ENCODE measurements around the gene PHLDA1.
"Not testable (repeated sequence)": the region's sequence is repeated elsewhere in the genome, so short reads cannot be mapped to it uniquely, and the experiment has no call there.

Gene PHLDA1

DNA sequence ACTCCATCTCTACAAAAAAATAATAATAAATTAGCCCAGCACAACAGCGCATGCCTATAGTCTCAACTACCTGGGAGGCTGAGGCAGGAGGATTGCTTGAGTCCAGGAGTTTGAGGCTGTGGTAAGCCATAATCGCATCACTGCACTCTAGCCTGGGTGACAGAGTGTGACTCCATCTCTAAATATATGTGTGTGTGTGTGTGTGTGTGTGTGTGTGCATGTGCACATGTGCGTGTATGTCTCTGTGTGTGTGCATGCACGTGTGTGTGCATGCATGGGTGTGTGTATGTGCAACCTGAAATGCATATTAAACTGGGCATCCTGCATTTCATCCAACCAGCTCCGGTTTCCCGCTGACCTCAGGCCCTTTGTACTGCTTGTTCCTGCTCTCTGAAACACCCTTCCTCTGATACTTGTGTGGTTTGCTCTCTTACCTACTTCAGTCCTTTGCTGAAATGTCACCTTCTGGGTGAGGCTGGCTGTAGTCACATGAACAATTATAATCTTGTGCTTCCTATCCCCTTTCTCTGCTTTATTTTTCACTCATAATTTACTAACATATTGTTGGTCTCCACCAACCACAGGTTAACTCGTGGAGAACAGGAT, 46.9 kb downstream of the PHLDA1 start:
- DNase-seq = no peak

DNA sequence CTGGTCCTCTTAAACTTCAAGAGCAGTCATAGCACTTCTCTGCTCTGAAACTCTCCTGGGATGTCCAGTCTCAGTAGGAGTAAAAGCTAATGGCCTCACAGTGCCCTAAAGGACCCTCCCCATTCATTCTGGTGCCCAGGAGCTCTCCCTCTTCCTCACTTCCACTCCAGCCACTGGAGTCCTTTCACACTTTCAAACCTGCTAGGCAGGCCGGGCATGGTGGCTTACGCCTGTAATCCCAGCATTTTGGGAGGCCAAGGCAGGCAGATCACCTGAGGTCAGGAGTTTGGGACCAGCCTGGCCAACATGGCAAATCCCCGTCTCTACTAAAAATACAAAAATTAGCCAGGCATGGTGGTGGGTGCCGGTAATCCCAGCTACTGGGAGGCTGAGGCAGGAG, 47.7 kb downstream of the PHLDA1 start:
- DNase-seq = not testable (repeated sequence)

DNA sequence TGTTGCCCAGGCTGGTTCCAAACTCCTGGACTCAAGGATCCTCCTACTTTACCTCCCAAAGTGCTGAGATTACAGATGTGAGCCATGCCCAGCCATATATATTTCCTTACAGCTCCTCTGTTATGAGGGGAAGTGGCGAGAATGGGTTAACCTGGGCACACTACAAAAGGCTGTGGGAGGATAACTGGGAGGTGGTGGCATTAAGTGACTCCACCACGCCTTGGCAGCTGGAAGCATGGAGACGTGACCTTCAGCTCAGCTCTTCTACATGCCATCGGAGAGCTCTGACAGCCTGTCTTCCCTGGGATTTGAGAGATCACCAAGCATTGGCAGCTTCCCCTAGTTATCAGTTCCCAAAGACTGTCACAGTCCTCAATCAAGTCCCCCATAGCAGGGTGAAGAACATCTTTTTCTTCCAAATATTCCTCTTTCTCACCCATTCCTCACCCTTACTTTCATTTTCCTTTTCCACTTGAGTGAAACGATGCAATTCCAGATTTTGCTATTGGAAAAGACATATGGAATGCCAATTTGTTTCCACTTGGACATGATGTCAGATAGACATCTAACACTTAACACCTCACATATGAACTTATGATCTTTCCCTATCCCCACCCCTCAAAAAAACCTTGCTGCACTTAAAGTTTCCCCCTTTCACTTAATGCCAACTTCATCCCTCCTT, 48.5 kb downstream of the PHLDA1 start:
- no peak for DNase-seq

DNA sequence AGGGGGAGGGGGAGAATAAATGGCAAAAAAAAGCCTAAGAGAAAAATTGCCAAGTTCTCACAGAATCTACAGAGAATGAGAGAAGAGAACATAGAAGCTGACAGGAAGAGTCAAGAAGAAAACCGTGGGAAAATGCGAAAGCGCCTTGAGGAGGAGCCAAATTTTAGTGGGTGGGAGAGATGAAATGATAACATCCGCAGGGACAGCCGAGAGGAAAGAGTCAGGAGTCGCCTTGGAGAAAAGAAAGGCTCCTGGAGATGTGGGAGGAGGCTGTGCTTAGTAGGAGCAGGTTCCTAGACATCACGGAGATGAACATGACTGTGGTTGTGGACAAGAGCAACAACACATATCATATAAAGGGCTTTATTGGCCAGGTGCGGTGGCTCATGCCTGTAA, 49.4 kb downstream of the PHLDA1 start:
- DNase-seq = no peak

DNA sequence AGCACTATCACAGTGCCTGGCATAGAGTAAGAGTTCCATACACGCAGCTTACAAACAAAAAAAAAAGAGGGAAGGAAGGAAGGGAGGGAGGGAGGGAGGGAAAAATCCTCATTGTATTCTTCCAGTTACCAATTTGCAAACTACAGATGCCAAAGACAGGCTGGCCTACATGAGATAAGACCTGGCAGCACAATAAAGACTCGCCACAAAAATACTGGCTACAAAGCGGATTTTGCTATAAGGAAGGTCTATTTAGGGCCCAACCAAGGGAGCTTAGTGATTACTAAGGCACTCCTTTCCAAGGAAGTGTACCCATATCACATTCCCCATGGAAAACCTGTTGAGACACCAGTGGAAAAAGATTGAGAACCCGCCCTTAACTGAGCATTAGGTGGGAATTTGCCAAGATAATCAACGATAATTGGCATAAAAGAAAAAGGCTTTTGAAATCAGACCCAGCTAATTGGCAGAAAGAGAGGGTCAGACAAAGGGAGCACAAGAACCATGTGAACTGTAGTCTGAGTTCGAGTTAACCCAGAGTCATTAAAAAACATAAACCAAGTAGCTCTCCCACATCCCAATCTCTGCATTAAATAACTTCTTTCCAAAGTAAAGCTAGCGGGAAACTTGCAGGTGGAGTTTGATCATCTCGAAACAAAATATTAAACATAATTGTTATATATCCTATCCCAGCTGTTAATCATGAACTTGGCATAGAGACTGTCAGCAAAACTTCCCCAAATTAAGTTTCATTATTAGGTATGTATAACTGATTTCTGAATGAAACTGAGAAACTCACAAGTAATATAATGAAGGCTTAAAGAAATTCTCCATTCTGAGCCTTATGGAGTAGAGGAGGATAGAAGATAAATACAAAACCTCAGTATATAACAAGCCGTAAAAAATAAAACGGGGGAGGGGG, 50.1 kb downstream of the PHLDA1 start:
- no peak for DNase-seq

DNA sequence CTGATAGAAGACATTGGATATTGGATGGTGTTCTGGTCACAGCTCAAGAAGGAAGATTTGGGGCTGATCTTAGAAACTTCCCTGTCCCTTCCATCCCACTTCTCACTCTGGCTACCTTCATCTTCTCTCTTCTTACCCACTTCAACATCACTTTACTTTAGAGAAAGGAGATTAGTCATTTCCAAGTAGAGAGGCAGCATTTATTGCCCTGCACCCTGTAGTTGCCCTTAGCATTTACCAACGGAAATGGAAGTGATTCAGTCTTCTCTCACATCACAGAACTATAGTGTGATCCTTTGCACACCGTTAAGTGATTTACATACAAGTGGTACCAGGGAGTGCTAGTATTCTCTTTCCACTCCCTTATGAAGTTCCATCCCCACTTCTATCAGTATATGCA, 52.4 kb downstream of the PHLDA1 start:
- no peak for DNase-seq

DNA sequence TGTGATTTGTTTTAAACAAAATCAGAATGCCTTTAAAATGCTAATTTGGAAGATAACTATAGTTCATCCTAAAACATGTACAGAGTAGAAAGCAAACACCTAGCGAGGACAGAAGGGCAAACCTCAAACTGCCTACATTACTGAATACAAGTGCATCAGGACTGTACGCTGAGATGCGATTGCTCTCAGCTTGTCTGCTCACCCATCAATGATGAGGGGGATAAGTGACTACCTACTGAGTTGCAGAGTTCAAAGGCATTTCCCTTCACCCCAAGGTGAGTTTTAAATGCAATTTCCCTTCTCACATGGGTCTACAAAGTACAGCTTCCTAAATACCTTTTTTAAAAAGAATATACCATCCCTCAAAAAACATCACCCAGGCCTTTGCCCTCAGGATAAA, 52.9 kb downstream of the PHLDA1 start:
- peak; percentile 18 for DNase-seq

DNA sequence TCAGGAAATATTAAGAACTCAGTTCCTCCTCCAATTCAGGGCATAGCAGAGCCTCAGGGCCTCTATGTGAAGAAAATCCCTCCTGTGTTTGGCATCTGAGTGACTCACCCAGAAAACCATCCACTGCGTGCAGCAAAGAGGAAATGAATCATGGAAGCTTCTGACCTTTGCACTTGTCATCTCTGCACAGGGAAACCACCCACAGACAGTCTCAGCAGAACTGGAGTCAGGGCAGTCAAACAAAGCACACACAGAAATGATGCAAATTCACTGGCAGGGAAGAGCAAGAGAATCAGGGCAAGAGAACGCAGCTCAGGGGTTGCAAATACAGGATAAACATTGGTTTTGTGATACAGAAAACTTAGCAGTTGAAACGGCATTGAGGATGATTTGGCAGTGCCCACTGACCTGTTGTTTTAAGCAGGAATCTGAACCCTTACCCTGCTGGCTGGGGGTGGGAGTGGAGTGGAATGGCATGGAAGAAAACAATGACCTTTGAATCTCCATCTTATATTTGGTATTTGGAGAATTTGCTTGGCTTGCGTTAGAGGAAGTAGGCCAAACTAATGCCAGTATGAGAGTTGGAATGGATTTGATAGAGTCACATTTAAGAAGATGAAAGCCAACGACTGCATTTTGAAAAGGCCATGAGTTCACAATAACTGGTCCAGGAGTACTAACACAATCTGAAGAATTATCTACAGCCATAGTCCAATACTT, 53.5 kb downstream of the PHLDA1 start:
- DNase-seq = peak; percentile 62

DNA sequence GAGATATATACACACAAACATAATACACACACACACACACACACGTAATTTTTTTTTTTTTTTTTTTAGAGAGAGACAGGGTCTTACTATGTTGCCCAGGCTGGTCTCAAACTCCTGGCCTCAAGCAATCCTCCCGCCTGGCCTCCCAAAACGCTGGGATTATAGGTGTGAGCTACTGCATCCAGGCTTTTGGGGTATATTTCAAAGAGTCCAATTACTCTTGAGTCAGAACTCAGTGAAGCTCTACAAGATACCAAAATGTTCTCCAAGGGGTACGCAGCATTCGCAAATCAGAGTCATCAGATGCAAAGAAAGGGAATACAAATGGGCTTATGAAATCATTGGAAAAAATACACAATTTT, 54.0 kb downstream of the PHLDA1 start:
- DNase-seq = no peak

DNA sequence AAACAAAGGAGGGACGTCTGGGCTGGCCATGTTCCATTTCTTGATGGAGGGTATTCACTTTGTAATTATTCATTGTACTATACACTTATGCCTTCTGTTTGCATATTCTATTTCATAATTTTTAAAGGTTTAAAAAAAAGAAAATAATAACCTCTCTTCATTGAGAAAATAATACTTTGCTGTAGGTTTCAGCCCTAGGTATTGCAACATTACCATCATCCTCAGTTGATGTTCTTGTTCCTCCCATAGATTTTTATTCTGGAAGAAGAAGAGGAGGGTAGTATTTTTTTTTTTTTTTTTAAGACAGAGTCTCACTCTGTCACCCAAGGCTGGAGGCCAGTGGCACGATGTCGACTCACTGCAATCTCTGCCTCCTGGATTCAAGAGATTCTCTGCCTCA, 54.7 kb downstream of the PHLDA1 start:
- DNase-seq = no peak

DNA sequence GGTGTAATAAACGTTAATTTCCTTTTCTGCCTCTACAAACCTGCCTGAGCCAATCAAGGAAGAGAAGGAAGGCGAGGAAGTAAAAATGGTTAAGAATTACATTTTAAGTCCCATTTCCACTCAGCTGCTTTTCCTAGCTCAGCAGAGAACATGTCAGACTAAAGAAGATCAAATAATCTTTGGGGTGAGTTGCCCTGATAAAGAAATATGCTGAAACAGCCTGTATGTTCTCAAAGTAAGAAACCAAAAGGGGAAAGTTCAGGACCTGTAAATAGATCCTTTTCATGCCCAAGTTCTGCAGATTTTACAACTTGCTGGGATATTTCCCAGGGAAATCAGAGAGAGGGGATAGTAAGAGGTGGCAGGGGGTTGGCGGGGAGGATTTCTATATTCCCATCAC, 55.5 kb downstream of the PHLDA1 start:
- DNase-seq = no peak

DNA sequence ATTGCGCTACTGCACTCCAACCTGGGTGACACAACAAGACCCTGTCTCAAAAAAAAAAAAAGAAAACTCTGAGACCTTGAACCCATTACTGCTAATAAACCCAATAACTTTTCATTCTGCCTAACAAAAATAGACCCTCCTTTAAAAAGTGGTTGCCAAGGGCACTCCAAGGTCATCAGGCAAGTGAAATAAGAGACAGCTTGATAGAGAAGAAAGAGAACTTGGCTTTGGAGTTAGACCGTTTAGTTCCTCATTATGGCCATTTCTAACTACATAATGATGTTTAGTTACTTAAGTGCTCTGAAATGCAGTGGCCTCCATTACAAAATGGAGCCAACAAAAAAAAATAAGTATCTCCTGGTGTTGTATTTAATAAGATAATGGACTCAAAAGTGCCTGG, 55.9 kb downstream of the PHLDA1 start:
- no peak for DNase-seq

All from activated T-cell treated with anti-CD3 and anti-CD28 coated beads for 4 hours (primary cell).